ENCODE results near the gene DAGLB.
"Not testable (repeated sequence)": the region's sequence is repeated elsewhere in the genome, so short reads cannot be mapped to it uniquely, and the experiment has no call there.

Gene DAGLB

GRCh38 chr7:6400243-6401105 lies 47.3 kb downstream of the DAGLB start:
- H3K36me3 ChIP-seq (ENCODE audit: control insufficient read depth, insufficient read depth, low read length), result peaks cover 57% of the 10 kb centered on the region
- DNase-seq; H3K27me3 ChIP-seq (replicated peaks; ENCODE audit: control insufficient read depth, insufficient read depth, low read length, poor library complexity, severe bottlenecking); H3K4me1 ChIP-seq (ENCODE audit: control insufficient read depth, insufficient read depth, low read length, poor library complexity, severe bottlenecking); H3K9me3 ChIP-seq (ENCODE audit: control insufficient read depth, low read length); H3K27ac ChIP-seq (ENCODE audit: insufficient read depth, low read length, poor library complexity, severe bottlenecking); H3K4me3 ChIP-seq (ENCODE audit: insufficient read depth, low read depth, low read length, poor library complexity, severe bottlenecking): not testable (repeated sequence)

- no peak overlapping the region for H3K4me3 ChIP-seq (ENCODE audit: insufficient read depth, low read depth, low read length, poor library complexity, severe bottlenecking)
- H3K36me3 ChIP-seq (ENCODE audit: control insufficient read depth, insufficient read depth, low read length), result peaks cover 50% of the 10 kb centered on the region
- no peaks in the 10 kb centered on the region for H3K4me1 ChIP-seq (ENCODE audit: control insufficient read depth, insufficient read depth, low read length, poor library complexity, severe bottlenecking)
- H3K27me3 ChIP-seq (replicated peaks; ENCODE audit: control insufficient read depth, insufficient read depth, low read length, poor library complexity, severe bottlenecking), result no peaks in the 10 kb centered on the region
- H3K27ac ChIP-seq (ENCODE audit: insufficient read depth, low read length, poor library complexity, severe bottlenecking), result no peak overlapping the region
- no peak for DNase-seq
- no peaks in the 10 kb centered on the region for H3K9me3 ChIP-seq (ENCODE audit: control insufficient read depth, low read length)
Measured at GRCh38 chr7:6399351-6399750, 48.4 kb downstream of the DAGLB start.

- Histone ChIP-seq H3K4me3 (ENCODE audit: insufficient read depth, low read depth, low read length, poor library complexity, severe bottlenecking) (no peak overlapping the region), H3K27ac (ENCODE audit: insufficient read depth, low read length, poor library complexity, severe bottlenecking) (no peak overlapping the region), H3K27me3 (replicated peaks; ENCODE audit: control insufficient read depth, insufficient read depth, low read length, poor library complexity, severe bottlenecking) (no peaks in the 10 kb centered on the region), H3K9me3 (ENCODE audit: control insufficient read depth, low read length) (no peaks in the 10 kb centered on the region), H3K36me3 (ENCODE audit: control insufficient read depth, insufficient read depth, low read length) (peaks cover 50% of the 10 kb centered on the region), H3K4me1 (ENCODE audit: control insufficient read depth, insufficient read depth, low read length, poor library complexity, severe bottlenecking) (no peaks in the 10 kb centered on the region)
- no peak for DNase-seq
Measured at GRCh38 chr7:6398943-6399342, 48.8 kb downstream of the DAGLB start.

- H3K27ac ChIP-seq (ENCODE audit: insufficient read depth, low read length, poor library complexity, severe bottlenecking); H3K9me3 ChIP-seq (ENCODE audit: control insufficient read depth, low read length); H3K4me3 ChIP-seq (ENCODE audit: insufficient read depth, low read depth, low read length, poor library complexity, severe bottlenecking); H3K27me3 ChIP-seq (replicated peaks; ENCODE audit: control insufficient read depth, insufficient read depth, low read length, poor library complexity, severe bottlenecking); H3K4me1 ChIP-seq (ENCODE audit: control insufficient read depth, insufficient read depth, low read length, poor library complexity, severe bottlenecking); DNase-seq: not testable (repeated sequence)
- peaks cover 47% of the 10 kb centered on the region for H3K36me3 ChIP-seq (ENCODE audit: control insufficient read depth, insufficient read depth, low read length)
Measured at GRCh38 chr7:6397759-6398495, 49.8 kb downstream of the DAGLB start.

GRCh38 chr7:6395898-6396595 lies 51.7 kb downstream of the DAGLB start:
- Histone ChIP-seq H3K36me3 (ENCODE audit: control insufficient read depth, insufficient read depth, low read length) (peaks cover 47% of the 10 kb centered on the region), H3K4me1 (ENCODE audit: control insufficient read depth, insufficient read depth, low read length, poor library complexity, severe bottlenecking) (peaks cover 6% of the 10 kb centered on the region), H3K27ac (ENCODE audit: insufficient read depth, low read length, poor library complexity, severe bottlenecking) (no peak overlapping the region), H3K9me3 (ENCODE audit: control insufficient read depth, low read length) (no peaks in the 10 kb centered on the region), H3K4me3 (ENCODE audit: insufficient read depth, low read depth, low read length, poor library complexity, severe bottlenecking) (no peak overlapping the region), H3K27me3 (replicated peaks; ENCODE audit: control insufficient read depth, insufficient read depth, low read length, poor library complexity, severe bottlenecking) (no peaks in the 10 kb centered on the region)
- DNase-seq, result no peak

- H3K9me3 ChIP-seq (ENCODE audit: control insufficient read depth, low read length), result no peaks in the 10 kb centered on the region
- peaks cover 48% of the 10 kb centered on the region for H3K36me3 ChIP-seq (ENCODE audit: control insufficient read depth, insufficient read depth, low read length)
- no peak overlapping the region for H3K4me3 ChIP-seq (ENCODE audit: insufficient read depth, low read depth, low read length, poor library complexity, severe bottlenecking)
- DNase-seq, result no peak
- H3K4me1 ChIP-seq (ENCODE audit: control insufficient read depth, insufficient read depth, low read length, poor library complexity, severe bottlenecking), result peaks cover 6% of the 10 kb centered on the region
- no peak overlapping the region for H3K27ac ChIP-seq (ENCODE audit: insufficient read depth, low read length, poor library complexity, severe bottlenecking)
- H3K27me3 ChIP-seq (replicated peaks; ENCODE audit: control insufficient read depth, insufficient read depth, low read length, poor library complexity, severe bottlenecking), result no peaks in the 10 kb centered on the region
Measured at GRCh38 chr7:6394114-6394513, 53.6 kb downstream of the DAGLB start.

GRCh38 chr7:6393667-6394056 lies 54.1 kb downstream of the DAGLB start:
- Histone ChIP-seq H3K4me3 (ENCODE audit: insufficient read depth, low read depth, low read length, poor library complexity, severe bottlenecking) (no peak overlapping the region), H3K27ac (ENCODE audit: insufficient read depth, low read length, poor library complexity, severe bottlenecking) (no peak overlapping the region), H3K4me1 (ENCODE audit: control insufficient read depth, insufficient read depth, low read length, poor library complexity, severe bottlenecking) (peaks cover 6% of the 10 kb centered on the region), H3K36me3 (ENCODE audit: control insufficient read depth, insufficient read depth, low read length) (peaks cover 43% of the 10 kb centered on the region), H3K9me3 (ENCODE audit: control insufficient read depth, low read length) (no peaks in the 10 kb centered on the region), H3K27me3 (replicated peaks; ENCODE audit: control insufficient read depth, insufficient read depth, low read length, poor library complexity, severe bottlenecking) (no peaks in the 10 kb centered on the region)
- no peak for DNase-seq

- Histone ChIP-seq H3K4me3 (ENCODE audit: insufficient read depth, low read depth, low read length, poor library complexity, severe bottlenecking) (no peak overlapping the region), H3K36me3 (ENCODE audit: control insufficient read depth, insufficient read depth, low read length) (peaks cover 46% of the 10 kb centered on the region), H3K27me3 (replicated peaks; ENCODE audit: control insufficient read depth, insufficient read depth, low read length, poor library complexity, severe bottlenecking) (no peaks in the 10 kb centered on the region), H3K27ac (ENCODE audit: insufficient read depth, low read length, poor library complexity, severe bottlenecking) (peak overlapping the region; percentile 13), H3K4me1 (ENCODE audit: control insufficient read depth, insufficient read depth, low read length, poor library complexity, severe bottlenecking) (peaks cover 6% of the 10 kb centered on the region), H3K9me3 (ENCODE audit: control insufficient read depth, low read length) (no peaks in the 10 kb centered on the region)
- DNase-seq, result no peak
Measured at GRCh38 chr7:6392712-6393666, 54.8 kb downstream of the DAGLB start.

- Histone ChIP-seq H3K36me3 (ENCODE audit: control insufficient read depth, insufficient read depth, low read length) (peaks cover 47% of the 10 kb centered on the region), H3K4me1 (ENCODE audit: control insufficient read depth, insufficient read depth, low read length, poor library complexity, severe bottlenecking) (peaks cover 6% of the 10 kb centered on the region), H3K9me3 (ENCODE audit: control insufficient read depth, low read length) (no peaks in the 10 kb centered on the region), H3K27me3 (replicated peaks; ENCODE audit: control insufficient read depth, insufficient read depth, low read length, poor library complexity, severe bottlenecking) (no peaks in the 10 kb centered on the region), H3K27ac (ENCODE audit: insufficient read depth, low read length, poor library complexity, severe bottlenecking) (no peak overlapping the region), H3K4me3 (ENCODE audit: insufficient read depth, low read depth, low read length, poor library complexity, severe bottlenecking) (no peak overlapping the region)
- no peak for DNase-seq
Measured at GRCh38 chr7:6389728-6390127, 58.0 kb downstream of the DAGLB start.

All from effector memory CD4-positive, alpha-beta T cell (primary cell).